ENCODE results near the gene CACNA1G. TPM values are rescaled to one million over a fixed set of nuclear protein-coding genes. Genes with fewer than 3 reads are reported as not detected.

CACNA1G gene
- total and polyA plus RNA-seq, 9 donors = 1.0 to 39.1 (median 4.7) TPM

- Histone ChIP-seq H3K27ac (no peak overlapping the region), H3K27me3 (no peaks in the 10 kb centered on the region), H3K9me3 (no peaks in the 10 kb centered on the region), H3K36me3 (no peaks in the 10 kb centered on the region), H3K4me3 (no peak overlapping the region), H3K4me1 (ENCODE audit: insufficient read depth) (peaks cover 2% of the 10 kb centered on the region)
- no peak for DNase-seq
- 95 to 97% (median 97%) methylated on average over 9 of the region's 9 CpGs for WGBS, 3 donors
- TF ChIP-seq POLR2A (IDR thresholded peaks at IDR 0.05) (no peak), CTCF (IDR thresholded peaks at IDR 0.05) (no peak), EP300 (IDR thresholded peaks at IDR 0.05) (no peak)
- intact Hi-C loops (cut with DNase I) = no loop called here
Observed at GRCh38 chr17:50662632-50663225, 102.2 kb downstream of the CACNA1G start.

- WGBS, 3 donors = 88 to 92% (median 88%) methylated on average over 10 of the region's 10 CpGs
- no peak overlapping the region for H3K4me3 ChIP-seq
- H3K4me1 ChIP-seq (ENCODE audit: insufficient read depth) = peaks cover 2% of the 10 kb centered on the region
- no peaks in the 10 kb centered on the region for H3K9me3 ChIP-seq
- no peak overlapping the region for H3K27ac ChIP-seq
- no peak for DNase-seq
- intact Hi-C loops (cut with DNase I) = no loop called here
- TF ChIP-seq POLR2A (IDR thresholded peaks at IDR 0.05) = no peak
- TF ChIP-seq EP300 (IDR thresholded peaks at IDR 0.05) = no peak
- no peak for TF ChIP-seq CTCF (IDR thresholded peaks at IDR 0.05)
- no peaks in the 10 kb centered on the region for H3K27me3 ChIP-seq
- H3K36me3 ChIP-seq = no peaks in the 10 kb centered on the region
Observed at GRCh38 chr17:50663812-50664374, 103.4 kb downstream of the CACNA1G start.

- Histone ChIP-seq H3K27me3 (no peaks in the 10 kb centered on the region), H3K4me3 (no peak overlapping the region), H3K4me1 (ENCODE audit: insufficient read depth) (peaks cover 2% of the 10 kb centered on the region), H3K27ac (no peak overlapping the region), H3K36me3 (no peaks in the 10 kb centered on the region), H3K9me3 (no peaks in the 10 kb centered on the region)
- WGBS, 3 donors = 85 to 90% (median 89%) methylated on average over 12 of the region's 12 CpGs
- intact Hi-C loops (cut with DNase I) = no loop called here
- DNase-seq = no peak
- TF ChIP-seq POLR2A (IDR thresholded peaks at IDR 0.05) (no peak), EP300 (IDR thresholded peaks at IDR 0.05) (no peak), CTCF (IDR thresholded peaks at IDR 0.05) (no peak)
Observed at GRCh38 chr17:50664788-50665458, 104.4 kb downstream of the CACNA1G start.

GRCh38 chr17:50665838-50666237 lies 105.3 kb downstream of the CACNA1G start:
- H3K27ac ChIP-seq = no peak overlapping the region

More at GRCh38 chr17:50665838-50666237, 105.3 kb downstream of the CACNA1G start:
- intact Hi-C loops (cut with DNase I) = no loop called here
- Histone ChIP-seq H3K9me3 (no peaks in the 10 kb centered on the region), H3K27me3 (no peaks in the 10 kb centered on the region), H3K4me1 (ENCODE audit: insufficient read depth) (peaks cover 2% of the 10 kb centered on the region), H3K4me3 (no peak overlapping the region), H3K36me3 (no peaks in the 10 kb centered on the region)
- DNase-seq = no peak
- TF ChIP-seq CTCF (IDR thresholded peaks at IDR 0.05) = no peak
- TF ChIP-seq EP300 (IDR thresholded peaks at IDR 0.05) = no peak
- TF ChIP-seq POLR2A (IDR thresholded peaks at IDR 0.05) = no peak
- WGBS, 3 donors = 77 to 82% (median 79%) methylated on average over 5 of the region's 5 CpGs
